ENCODE data around the gene TCTN2.

The TCTN2 gene

DNA sequence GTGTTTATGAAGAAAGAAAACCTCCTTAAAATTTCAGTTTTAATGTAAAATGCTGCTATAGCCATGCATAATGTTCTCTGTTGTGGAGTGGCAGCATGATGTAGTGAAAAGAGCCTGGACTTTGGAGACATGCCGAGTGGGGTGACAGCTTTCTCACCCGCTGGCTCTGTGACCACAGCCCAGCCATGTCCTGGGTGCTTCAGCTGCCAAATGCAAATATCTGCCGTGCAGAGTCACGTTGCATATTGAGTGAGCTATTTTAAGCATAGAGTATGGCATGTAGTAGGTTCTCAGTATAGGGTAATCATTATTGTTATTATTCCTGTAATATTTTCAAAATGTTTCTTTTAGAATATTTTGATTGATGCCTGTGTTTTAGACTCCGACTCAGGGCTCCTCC is 15.5 kb upstream of the TCTN2 start:
- H3K36me3 ChIP-seq (ENCODE audit: insufficient read depth, low read length): peaks cover 5% of the 10 kb centered on the region; the same call in 1 of the 2 replicates
- no peak overlapping the region for H3K27ac ChIP-seq (ENCODE audit: low read depth, low read length)
- no peaks in the 10 kb centered on the region for H3K79me2 ChIP-seq (ENCODE audit: control insufficient read depth, insufficient read depth, low read length, unreplicated experiment)
- H2AFZ ChIP-seq (ENCODE audit: low read length, unreplicated experiment): no peak overlapping the region
- no peaks in the 10 kb centered on the region for H3K27me3 ChIP-seq (ENCODE audit: insufficient read depth, low read length)
- H3K4me3 ChIP-seq (ENCODE audit: low read depth, low read length): no peak overlapping the region
- H3K4me1 ChIP-seq (ENCODE audit: control insufficient read depth, insufficient read depth, low read length, unreplicated experiment): peaks cover 9% of the 10 kb centered on the region

DNA sequence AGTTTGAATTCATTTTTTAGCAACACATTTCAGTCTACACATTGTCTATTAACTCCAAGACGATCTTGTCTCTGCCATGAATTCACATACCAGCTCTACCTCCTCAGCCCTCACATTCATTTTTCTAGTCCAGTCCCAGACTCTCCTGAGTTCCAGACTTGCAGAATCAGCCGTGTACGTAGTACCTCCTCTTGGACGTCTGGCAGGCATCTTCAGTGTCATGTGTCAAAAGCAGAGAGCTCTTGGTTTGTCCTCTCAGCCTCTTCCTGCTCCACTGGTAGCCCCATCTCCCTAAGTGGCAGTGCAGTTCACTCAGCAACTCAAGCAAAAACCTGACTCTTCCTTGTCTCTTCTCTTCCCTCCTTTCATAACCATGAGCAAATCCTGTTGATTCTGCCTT is 14.5 kb upstream of the TCTN2 start:
- Histone ChIP-seq H3K27ac (ENCODE audit: low read depth, low read length) (no peak overlapping the region), H3K4me1 (ENCODE audit: control insufficient read depth, insufficient read depth, low read length, unreplicated experiment) (peaks cover 15% of the 10 kb centered on the region), H3K27me3 (ENCODE audit: insufficient read depth, low read length) (no peaks in the 10 kb centered on the region), H3K79me2 (ENCODE audit: control insufficient read depth, insufficient read depth, low read length, unreplicated experiment) (no peaks in the 10 kb centered on the region), H3K36me3 (ENCODE audit: insufficient read depth, low read length) (no peaks in the 10 kb centered on the region), H2AFZ (ENCODE audit: low read length, unreplicated experiment) (no peak overlapping the region), H3K4me3 (ENCODE audit: low read depth, low read length) (no peak overlapping the region)

DNA sequence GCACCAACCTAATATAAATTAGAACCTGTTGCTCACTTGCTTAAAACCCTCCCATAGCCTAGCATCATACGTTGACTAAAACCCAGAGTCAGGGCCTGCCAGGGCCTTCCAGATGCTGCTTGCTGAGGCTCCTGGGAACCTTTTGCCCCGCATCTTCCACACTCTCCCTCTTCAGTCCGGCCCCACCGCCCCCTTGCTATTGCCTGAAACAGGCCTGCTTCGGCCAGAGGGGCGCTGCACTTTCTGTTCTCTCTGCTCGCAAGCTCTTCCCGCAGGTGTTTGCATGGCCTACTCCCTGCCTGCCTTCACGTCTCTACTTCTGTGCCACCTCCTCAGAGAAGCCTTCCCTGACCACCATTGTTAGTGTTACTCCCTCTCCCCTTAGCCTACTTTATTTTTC is 13.7 kb upstream of the TCTN2 start:
- Histone ChIP-seq H3K4me3 (ENCODE audit: low read depth, low read length) (no peak overlapping the region), H3K79me2 (ENCODE audit: control insufficient read depth, insufficient read depth, low read length, unreplicated experiment) (no peaks in the 10 kb centered on the region), H3K4me1 (ENCODE audit: control insufficient read depth, insufficient read depth, low read length, unreplicated experiment) (peaks cover 15% of the 10 kb centered on the region), H3K27ac (ENCODE audit: low read depth, low read length) (no peak overlapping the region), H3K27me3 (ENCODE audit: insufficient read depth, low read length) (no peaks in the 10 kb centered on the region), H3K36me3 (ENCODE audit: insufficient read depth, low read length) (no peaks in the 10 kb centered on the region; the same call in 1 of the 2 replicates), H2AFZ (ENCODE audit: low read length, unreplicated experiment) (no peak overlapping the region)

DNA sequence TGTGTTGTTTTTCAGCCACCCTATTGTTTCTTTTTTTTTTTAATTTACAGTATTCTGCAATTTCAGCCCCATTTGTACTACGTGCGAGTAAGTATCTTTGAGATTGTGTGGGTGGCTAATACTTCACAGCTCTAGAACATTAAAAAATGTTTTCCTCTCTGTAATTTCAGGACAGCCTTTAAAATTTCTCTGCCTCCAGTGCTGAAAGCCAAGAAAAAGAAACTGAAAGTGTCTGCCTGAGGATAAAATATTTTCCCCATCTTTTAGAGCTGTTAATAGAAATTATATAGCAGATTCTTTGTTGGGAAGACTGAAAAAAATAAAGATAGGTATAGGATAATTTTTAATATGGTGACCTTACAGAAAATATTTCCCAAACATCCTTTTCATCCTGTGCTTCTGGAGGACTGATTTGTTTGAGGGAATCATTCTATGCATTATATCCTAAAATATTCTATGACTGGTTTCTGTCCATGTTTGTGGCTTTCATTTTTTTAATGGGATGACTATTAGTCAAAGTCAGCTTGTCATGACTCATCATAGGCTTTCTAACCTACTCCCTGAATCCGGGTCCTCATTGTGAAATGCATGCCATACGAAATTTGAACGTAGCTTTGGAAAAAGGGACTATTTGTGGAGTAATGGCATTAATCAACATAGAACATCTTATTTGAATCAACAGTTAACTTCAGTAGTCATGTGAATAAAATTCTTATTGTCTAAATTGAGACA is 10.8 kb upstream of the TCTN2 start:
- Histone ChIP-seq H3K4me1 (ENCODE audit: control insufficient read depth, insufficient read depth, low read length, unreplicated experiment) (peaks cover 15% of the 10 kb centered on the region), H3K4me3 (ENCODE audit: low read depth, low read length) (peak overlapping the region; percentile 53), H3K79me2 (ENCODE audit: control insufficient read depth, insufficient read depth, low read length, unreplicated experiment) (no peaks in the 10 kb centered on the region), H3K27ac (ENCODE audit: low read depth, low read length) (peak overlapping the region; percentile 89), H3K27me3 (ENCODE audit: insufficient read depth, low read length) (no peaks in the 10 kb centered on the region), H3K36me3 (ENCODE audit: insufficient read depth, low read length) (peaks cover 7% of the 10 kb centered on the region), H2AFZ (ENCODE audit: low read length, unreplicated experiment) (peak overlapping the region; percentile 83)

DNA sequence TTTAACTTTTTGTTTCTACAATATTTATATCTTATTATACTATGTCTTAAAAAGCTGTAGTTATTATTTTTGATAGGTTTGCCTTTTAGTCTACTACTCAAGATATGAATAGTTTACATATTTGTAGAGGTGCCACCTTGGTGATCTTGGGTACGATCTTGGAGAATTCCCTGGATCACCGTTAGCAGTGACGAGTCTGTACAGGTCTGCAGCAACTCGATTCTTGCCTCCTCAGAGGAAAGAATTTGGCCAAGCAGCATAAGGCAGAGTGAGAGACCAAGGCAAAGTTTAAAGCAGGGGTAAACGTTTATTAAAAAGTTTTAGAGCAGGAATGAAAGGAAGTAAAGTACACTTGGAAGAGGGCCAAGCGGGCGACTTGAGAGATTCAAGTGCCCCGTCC is 3.1 kb upstream of the TCTN2 start:
- Histone ChIP-seq H3K79me2 (ENCODE audit: control insufficient read depth, insufficient read depth, low read length, unreplicated experiment) (no peaks in the 10 kb centered on the region), H3K27me3 (ENCODE audit: insufficient read depth, low read length) (no peaks in the 10 kb centered on the region), H3K36me3 (ENCODE audit: insufficient read depth, low read length) (peaks cover 7% of the 10 kb centered on the region), H3K27ac (ENCODE audit: low read depth, low read length) (no peak overlapping the region), H2AFZ (ENCODE audit: low read length, unreplicated experiment) (no peak overlapping the region), H3K4me1 (ENCODE audit: control insufficient read depth, insufficient read depth, low read length, unreplicated experiment) (peaks cover 5% of the 10 kb centered on the region), H3K4me3 (ENCODE audit: low read depth, low read length) (no peak overlapping the region)

DNA sequence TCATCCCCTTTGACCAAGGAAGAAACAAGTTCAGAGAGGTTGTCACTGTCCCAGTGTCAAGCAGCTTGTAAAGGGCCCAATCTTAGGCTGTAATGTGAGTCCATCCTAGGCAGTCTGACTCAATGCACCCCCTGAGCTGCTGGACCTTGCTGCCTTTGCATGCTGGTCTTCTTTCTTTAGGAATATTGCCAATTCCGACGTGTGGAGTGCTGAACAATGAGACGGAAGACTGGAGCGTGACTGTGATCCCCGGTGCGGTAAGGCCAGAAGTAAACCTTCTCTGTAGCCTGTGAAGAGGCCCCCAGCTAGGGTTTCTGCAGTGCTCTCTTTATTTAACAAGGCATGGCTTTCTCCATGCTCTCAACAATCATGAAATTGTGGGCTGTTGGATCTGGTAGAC is 963 bp downstream of the TCTN2 start:
- no peak overlapping the region for H3K27ac ChIP-seq (ENCODE audit: low read depth, low read length)
- H3K4me1 ChIP-seq (ENCODE audit: control insufficient read depth, insufficient read depth, low read length, unreplicated experiment): peaks cover 5% of the 10 kb centered on the region
- no peaks in the 10 kb centered on the region for H3K36me3 ChIP-seq (ENCODE audit: insufficient read depth, low read length)
- H2AFZ ChIP-seq (ENCODE audit: low read length, unreplicated experiment): no peak overlapping the region
- H3K4me3 ChIP-seq (ENCODE audit: low read depth, low read length): peak overlapping the region; percentile 93
- no peaks in the 10 kb centered on the region for H3K27me3 ChIP-seq (ENCODE audit: insufficient read depth, low read length)
- H3K79me2 ChIP-seq (ENCODE audit: control insufficient read depth, insufficient read depth, low read length, unreplicated experiment): no peaks in the 10 kb centered on the region

DNA sequence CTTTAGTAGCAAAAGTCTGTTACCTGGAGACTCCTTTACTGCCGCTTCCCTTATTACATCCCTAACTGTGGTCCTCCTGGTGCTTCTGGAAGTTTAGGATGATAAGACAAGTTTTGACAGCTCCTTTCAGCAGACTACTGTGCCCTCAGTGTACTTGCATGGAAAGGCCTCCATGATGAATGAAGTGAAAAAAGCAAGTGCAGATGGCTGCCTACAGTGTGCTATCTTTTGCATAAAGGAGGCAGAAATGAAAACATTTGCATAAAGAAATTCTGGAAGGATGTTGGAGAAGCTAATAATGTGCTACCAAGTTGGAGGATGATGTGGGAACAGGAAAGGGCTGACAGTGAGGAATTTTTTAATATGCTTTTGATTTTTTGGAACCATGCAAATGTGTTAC is 4.5 kb downstream of the TCTN2 start:
- Histone ChIP-seq H3K79me2 (ENCODE audit: control insufficient read depth, insufficient read depth, low read length, unreplicated experiment) (no peaks in the 10 kb centered on the region), H2AFZ (ENCODE audit: low read length, unreplicated experiment) (no peak overlapping the region), H3K27ac (ENCODE audit: low read depth, low read length) (no peak overlapping the region), H3K36me3 (ENCODE audit: insufficient read depth, low read length) (0 out of 2 replicates have a peak, but pooled peaks cover 5% of the 10 kb centered on the region), H3K27me3 (ENCODE audit: insufficient read depth, low read length) (no peaks in the 10 kb centered on the region), H3K4me3 (ENCODE audit: low read depth, low read length) (no peak overlapping the region), H3K4me1 (ENCODE audit: control insufficient read depth, insufficient read depth, low read length, unreplicated experiment) (peaks cover 5% of the 10 kb centered on the region)

DNA sequence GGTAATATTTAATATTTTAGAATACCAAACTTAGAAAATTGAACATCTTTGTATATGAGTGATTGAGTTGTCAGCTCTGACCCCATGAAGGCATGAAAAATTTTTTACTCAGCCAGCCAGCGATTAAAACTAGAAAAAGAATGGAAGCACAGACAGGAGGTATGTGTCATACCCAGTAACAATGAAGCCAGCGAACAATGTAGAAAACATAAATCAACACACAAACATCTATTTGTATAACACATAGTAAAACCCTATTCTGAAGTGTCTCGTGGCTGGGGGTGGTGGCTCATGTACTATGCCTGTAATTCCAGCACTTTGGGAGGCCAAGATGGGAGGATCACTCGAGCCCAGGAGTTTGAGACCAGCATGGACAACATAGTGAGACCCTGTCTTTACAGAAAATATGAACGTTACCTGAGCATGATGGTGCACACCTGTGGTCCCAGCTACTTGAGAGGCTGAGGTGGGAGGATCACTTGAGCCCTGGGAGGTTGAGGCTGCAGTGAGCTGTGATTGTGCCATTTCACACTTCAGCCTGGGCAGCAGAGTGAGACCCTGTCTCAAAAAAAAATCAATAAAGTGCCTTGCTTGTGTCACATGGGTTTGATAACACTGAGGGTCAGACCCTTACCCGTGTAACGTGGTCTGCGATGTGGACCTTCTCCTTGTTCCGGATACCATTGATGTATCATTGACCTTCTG is 5.9 kb downstream of the TCTN2 start:
- 0 out of 2 replicates have a peak, but pooled peaks cover 5% of the 10 kb centered on the region for H3K36me3 ChIP-seq (ENCODE audit: insufficient read depth, low read length)
- no peak overlapping the region for H2AFZ ChIP-seq (ENCODE audit: low read length, unreplicated experiment)
- no peaks in the 10 kb centered on the region for H3K27me3 ChIP-seq (ENCODE audit: insufficient read depth, low read length)

DNA sequence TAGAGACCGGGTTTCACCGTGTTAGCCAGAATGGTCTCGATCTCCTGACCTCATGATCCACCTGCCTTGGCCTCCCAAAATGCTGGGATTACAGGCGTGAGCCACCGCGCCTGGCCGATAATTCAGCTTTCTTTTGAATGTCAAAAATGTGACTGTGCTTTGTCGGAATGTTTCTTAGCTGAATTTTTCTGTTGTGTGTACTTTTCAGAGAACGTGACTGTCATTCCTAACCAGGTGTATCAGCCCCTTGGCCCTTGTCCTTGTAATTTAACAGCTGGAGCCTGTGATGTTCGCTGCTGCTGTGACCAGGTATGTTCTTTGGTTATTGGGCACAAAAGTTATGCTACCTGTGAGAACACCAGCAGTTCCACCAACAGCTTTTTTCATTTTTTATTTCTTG is 8.1 kb downstream of the TCTN2 start:
- H3K27ac ChIP-seq (ENCODE audit: low read depth, low read length): no peak overlapping the region
- H3K4me1 ChIP-seq (ENCODE audit: control insufficient read depth, insufficient read depth, low read length, unreplicated experiment): no peaks in the 10 kb centered on the region
- no peaks in the 10 kb centered on the region for H3K27me3 ChIP-seq (ENCODE audit: insufficient read depth, low read length)
- 0 out of 2 replicates have a peak, but pooled peaks cover 5% of the 10 kb centered on the region for H3K36me3 ChIP-seq (ENCODE audit: insufficient read depth, low read length)
- no peaks in the 10 kb centered on the region for H3K79me2 ChIP-seq (ENCODE audit: control insufficient read depth, insufficient read depth, low read length, unreplicated experiment)
- H2AFZ ChIP-seq (ENCODE audit: low read length, unreplicated experiment): no peak overlapping the region
- H3K4me3 ChIP-seq (ENCODE audit: low read depth, low read length): no peak overlapping the region

More for the DNA sequence above, 5.9 kb downstream of the TCTN2 start:
- no peak overlapping the region for H3K4me3 ChIP-seq (ENCODE audit: low read depth, low read length)
- H3K79me2 ChIP-seq (ENCODE audit: control insufficient read depth, insufficient read depth, low read length, unreplicated experiment): no peaks in the 10 kb centered on the region
- H3K27ac ChIP-seq (ENCODE audit: low read depth, low read length): no peak overlapping the region
- H3K4me1 ChIP-seq (ENCODE audit: control insufficient read depth, insufficient read depth, low read length, unreplicated experiment): peaks cover 3% of the 10 kb centered on the region

DNA sequence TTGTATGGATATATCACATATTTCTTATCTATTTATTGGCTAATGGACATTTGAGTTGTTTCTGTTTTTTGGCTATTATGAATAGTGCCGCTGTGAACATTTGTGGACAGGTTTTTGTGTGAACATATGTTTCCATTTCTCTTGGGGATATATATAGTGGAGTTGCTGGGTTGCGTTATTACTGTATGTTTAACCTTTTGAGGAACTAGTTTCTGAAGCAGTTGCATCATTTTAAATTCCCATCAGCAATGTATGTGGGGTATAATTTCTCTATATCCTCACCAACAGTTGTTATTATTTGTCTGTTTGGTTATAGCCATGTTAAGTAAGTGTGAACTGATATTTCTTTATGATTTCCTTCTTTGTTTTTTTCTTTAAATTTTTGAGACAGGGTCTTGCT is 10.7 kb downstream of the TCTN2 start:
- Histone ChIP-seq H3K79me2 (ENCODE audit: control insufficient read depth, insufficient read depth, low read length, unreplicated experiment) (no peaks in the 10 kb centered on the region), H3K27ac (ENCODE audit: low read depth, low read length) (no peak overlapping the region), H2AFZ (ENCODE audit: low read length, unreplicated experiment) (no peak overlapping the region), H3K36me3 (ENCODE audit: insufficient read depth, low read length) (0 out of 2 replicates have a peak, but pooled peaks cover 5% of the 10 kb centered on the region), H3K4me1 (ENCODE audit: control insufficient read depth, insufficient read depth, low read length, unreplicated experiment) (no peaks in the 10 kb centered on the region), H3K27me3 (ENCODE audit: insufficient read depth, low read length) (no peaks in the 10 kb centered on the region), H3K4me3 (ENCODE audit: low read depth, low read length) (no peak overlapping the region)

DNA sequence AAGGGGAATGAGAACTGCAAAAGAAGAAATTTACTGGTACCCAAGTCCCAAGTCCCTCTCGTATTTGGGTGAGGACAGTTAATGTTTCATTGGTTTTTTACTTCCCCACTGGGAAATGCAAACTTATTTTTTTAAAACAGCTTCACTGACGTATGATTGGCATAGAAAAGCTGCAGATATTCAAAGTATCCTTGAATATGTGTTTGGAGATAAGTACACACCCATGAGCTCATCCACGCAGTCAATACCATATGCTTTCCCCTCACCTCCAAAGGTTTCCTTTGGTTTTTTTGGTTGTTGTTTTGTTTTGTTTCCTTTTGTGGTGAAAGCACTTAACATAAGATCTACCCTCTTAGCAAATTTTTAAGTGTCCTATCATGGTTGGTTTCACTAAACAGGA is 13.1 kb downstream of the TCTN2 start:
- Histone ChIP-seq H3K36me3 (ENCODE audit: insufficient read depth, low read length) (peaks cover 10% of the 10 kb centered on the region; the same call in 1 of the 2 replicates), H3K79me2 (ENCODE audit: control insufficient read depth, insufficient read depth, low read length, unreplicated experiment) (no peaks in the 10 kb centered on the region), H3K27ac (ENCODE audit: low read depth, low read length) (no peak overlapping the region), H3K27me3 (ENCODE audit: insufficient read depth, low read length) (no peaks in the 10 kb centered on the region), H3K4me1 (ENCODE audit: control insufficient read depth, insufficient read depth, low read length, unreplicated experiment) (no peaks in the 10 kb centered on the region), H2AFZ (ENCODE audit: low read length, unreplicated experiment) (no peak overlapping the region), H3K4me3 (ENCODE audit: low read depth, low read length) (no peak overlapping the region)
